Osteocyte (in vitro differentiated cells): ENCODE results near the gene CAPG. TPM values are rescaled to one million over a fixed set of nuclear protein-coding genes. Genes with fewer than 3 reads are reported as not detected.

ENCODE experiments used
- DNase-seq: peaks from one replicate; pipeline ENCODE4 v3.0.0; 2021; ENCODE audit warnings: mixed read lengths; ENCODE audit not compliant: unreplicated experiment; ENCODE audit errors: extremely low spot score
- H3K27ac Mint-ChIP-seq: one replicate; pipeline ENCODE4 v1.8.0; 2021; ENCODE audit warnings: mild to moderate bottlenecking, mixed read lengths; ENCODE audit not compliant: unreplicated experiment
- H3K27me3 Mint-ChIP-seq: one replicate; pipeline ENCODE4 v1.8.0; 2021; ENCODE audit warnings: mixed read lengths; ENCODE audit not compliant: unreplicated experiment
- H3K36me3 Mint-ChIP-seq: one replicate; pipeline ENCODE4 v1.8.0; 2021; ENCODE audit warnings: mixed read lengths; ENCODE audit not compliant: unreplicated experiment
- H3K4me1 Mint-ChIP-seq: one replicate; pipeline ENCODE4 v1.8.0; 2021; ENCODE audit warnings: mixed read lengths; ENCODE audit not compliant: unreplicated experiment
- H3K4me3 Mint-ChIP-seq: one replicate; pipeline ENCODE4 v1.8.0; 2021; ENCODE audit warnings: mild to moderate bottlenecking, moderate library complexity, mixed read lengths; ENCODE audit not compliant: unreplicated experiment
- H3K9me3 Mint-ChIP-seq: one replicate; pipeline ENCODE4 v1.8.0; 2021; ENCODE audit warnings: mixed read lengths; ENCODE audit not compliant: unreplicated experiment
- total RNA-seq: library from RNA; stranded (reverse); gene quantifications from 2 replicates; pipeline ENCODE4 v1.2.1, GENCODE V29; 2021
- TF ChIP-seq, protein P1 (sequence below): fragments of 200-600 bp; sonication (generic); IDR thresholded peaks from 2 replicates; pipeline ENCODE4 v1.5.0; 2021; ENCODE audit warnings: antibody characterized with exemption, mild to moderate bottlenecking, moderate library complexity

The CAPG gene
- total RNA-seq, 1 donor from 2014 or later: 32.8 TPM

DNA sequence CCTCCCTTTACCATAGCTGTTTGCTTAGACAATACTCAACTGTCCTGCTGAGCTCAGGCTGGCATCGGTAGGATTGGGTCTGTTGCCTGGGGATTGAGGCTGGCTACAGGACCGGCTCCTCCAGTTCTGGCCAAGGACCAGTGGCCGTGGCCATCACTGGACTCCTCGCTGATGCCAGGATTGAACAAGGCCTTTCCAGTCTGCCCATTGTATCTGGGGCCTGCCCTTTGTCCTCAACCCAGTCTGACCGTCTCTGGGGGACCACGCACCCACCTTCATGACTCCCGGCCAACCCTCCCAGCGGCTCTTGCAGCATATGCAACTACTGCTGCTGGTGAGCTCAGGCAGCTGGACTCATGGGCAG is 37.0 kb upstream of the CAPG start:
- Mint-ChIP-seq H3K4me1 (peaks cover 28% of the 10 kb centered on the region), H3K9me3 (no peaks in the 10 kb centered on the region), H3K36me3 (no peaks in the 10 kb centered on the region), H3K27me3 (no peaks in the 10 kb centered on the region), H3K27ac (no peak overlapping the region), H3K4me3 (no peak overlapping the region)
- TF ChIP-seq, protein P1, sequence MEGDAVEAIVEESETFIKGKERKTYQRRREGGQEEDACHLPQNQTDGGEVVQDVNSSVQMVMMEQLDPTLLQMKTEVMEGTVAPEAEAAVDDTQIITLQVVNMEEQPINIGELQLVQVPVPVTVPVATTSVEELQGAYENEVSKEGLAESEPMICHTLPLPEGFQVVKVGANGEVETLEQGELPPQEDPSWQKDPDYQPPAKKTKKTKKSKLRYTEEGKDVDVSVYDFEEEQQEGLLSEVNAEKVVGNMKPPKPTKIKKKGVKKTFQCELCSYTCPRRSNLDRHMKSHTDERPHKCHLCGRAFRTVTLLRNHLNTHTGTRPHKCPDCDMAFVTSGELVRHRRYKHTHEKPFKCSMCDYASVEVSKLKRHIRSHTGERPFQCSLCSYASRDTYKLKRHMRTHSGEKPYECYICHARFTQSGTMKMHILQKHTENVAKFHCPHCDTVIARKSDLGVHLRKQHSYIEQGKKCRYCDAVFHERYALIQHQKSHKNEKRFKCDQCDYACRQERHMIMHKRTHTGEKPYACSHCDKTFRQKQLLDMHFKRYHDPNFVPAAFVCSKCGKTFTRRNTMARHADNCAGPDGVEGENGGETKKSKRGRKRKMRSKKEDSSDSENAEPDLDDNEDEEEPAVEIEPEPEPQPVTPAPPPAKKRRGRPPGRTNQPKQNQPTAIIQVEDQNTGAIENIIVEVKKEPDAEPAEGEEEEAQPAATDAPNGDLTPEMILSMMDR: no peak
- DNase-seq: no peak

GRCh38 chr2:85446296-85447221 is 36.4 kb upstream of the CAPG start:
- Mint-ChIP-seq H3K27me3 (no peaks in the 10 kb centered on the region), H3K27ac (peak overlapping the region; percentile 81)

GRCh38 chr2:85445316-85446295 is 35.4 kb upstream of the CAPG start:
- H3K4me1 Mint-ChIP-seq: peaks cover 28% of the 10 kb centered on the region
- no peak for DNase-seq
- no peaks in the 10 kb centered on the region for H3K27me3 Mint-ChIP-seq
- peak overlapping the region; percentile 81 for H3K27ac Mint-ChIP-seq
- TF ChIP-seq, protein P1: no peak
- H3K9me3 Mint-ChIP-seq: no peaks in the 10 kb centered on the region
- no peak overlapping the region for H3K4me3 Mint-ChIP-seq
- H3K36me3 Mint-ChIP-seq: no peaks in the 10 kb centered on the region

More at GRCh38 chr2:85446296-85447221, 36.4 kb upstream of the CAPG start:
- H3K9me3 Mint-ChIP-seq: no peaks in the 10 kb centered on the region
- no peaks in the 10 kb centered on the region for H3K36me3 Mint-ChIP-seq
- TF ChIP-seq, protein P1: no peak
- DNase-seq: no peak
- peaks cover 28% of the 10 kb centered on the region for H3K4me1 Mint-ChIP-seq
- H3K4me3 Mint-ChIP-seq: no peak overlapping the region

- no peaks in the 10 kb centered on the region for H3K27me3 Mint-ChIP-seq
- no peaks in the 10 kb centered on the region for H3K9me3 Mint-ChIP-seq
- TF ChIP-seq, protein P1: no peak
- H3K27ac Mint-ChIP-seq: peak overlapping the region; percentile 81
- no peak overlapping the region for H3K4me3 Mint-ChIP-seq
- H3K4me1 Mint-ChIP-seq: peaks cover 28% of the 10 kb centered on the region
- DNase-seq: no peak
- no peaks in the 10 kb centered on the region for H3K36me3 Mint-ChIP-seq
Observed at GRCh38 chr2:85444629-85445172, 34.5 kb upstream of the CAPG start.
